ENCODE results near the gene JAZF1. TPM values are rescaled to one million over a fixed set of nuclear protein-coding genes. Genes with fewer than 3 reads are reported as not detected.

JAZF1 gene
- total RNA-seq, 1 experiment from 2014 or later: 9.1 TPM

GRCh38 chr7:28081016-28081415 lies 99.6 kb downstream of the JAZF1 start:
- H4K20me1 ChIP-seq (ENCODE audit: control insufficient read depth, insufficient read depth, insufficient read length): no peaks in the 10 kb centered on the region
- H4K8ac ChIP-seq (replicated peaks; ENCODE audit: insufficient read length, low read depth, low read length): no peak overlapping the region
- no peak overlapping the region for H4K5ac ChIP-seq (ENCODE audit: insufficient read length, low read depth, low read length)
- DNase-seq: no peak
- no peak overlapping the region for H3K4me2 ChIP-seq (ENCODE audit: insufficient read depth, insufficient read length, low read length)
- Mint-ChIP-seq H3K36me3 (ENCODE audit: insufficient read depth in 1 of 3, low read depth in 3 of 3) (no peaks in the 10 kb centered on the region), H3K27me3 (ENCODE audit: low read depth) (no peaks in the 10 kb centered on the region; the same call in 1 of the 2 replicates), H3K27ac (0 out of 7 replicates have a peak overlapping the region, but pooled peaks of 1 of the 3 experiments have one; percentile 1), H3K9me3 (no peaks in the 10 kb centered on the region), H3K4me3 (no peak overlapping the region), H3K4me1 (peaks cover 5 to 6% of the 10 kb centered on the region in 2 experiments)
- H4K91ac ChIP-seq (ENCODE audit: insufficient read length, low read depth, low read length): no peak overlapping the region
- no peaks in the 10 kb centered on the region for H3K9me3 ChIP-seq (ENCODE audit: control insufficient read depth, low read depth, low read length)
- H3K14ac ChIP-seq (ENCODE audit: insufficient read depth, low read length): no peak overlapping the region
- no peak overlapping the region for H3K56ac ChIP-seq (ENCODE audit: insufficient read length, low read depth, low read length)
- WGBS (ENCODE audit: extremely low coverage, insufficient read length, low lambda C conversion rate): no CpG with 5 or more reads among the region's 5 CpGs
- H2BK20ac ChIP-seq (ENCODE audit: low read depth, low read length, poor library complexity, severe bottlenecking): no peak overlapping the region
- H3K79me1 ChIP-seq (ENCODE audit: insufficient read depth, low read depth, low read length, poor library complexity, severe bottlenecking): peaks cover 2% of the 10 kb centered on the region
- no peak overlapping the region for H2BK5ac ChIP-seq (ENCODE audit: insufficient read length, low read length)
- H2AK5ac ChIP-seq (ENCODE audit: insufficient read length, low read length): no peak overlapping the region
- no peak overlapping the region for H3T11ph ChIP-seq (ENCODE audit: low read length)
- no peak overlapping the region for H2AFZ ChIP-seq (ENCODE audit: low read length)
- TF ChIP-seq CTCF (conservative IDR thresholded peaks at IDR 0.05): no peak
- no peak overlapping the region for H3K9ac ChIP-seq (ENCODE audit: extremely low read depth, insufficient read length, low read length)
- H3K27ac ChIP-seq (ENCODE audit: insufficient read length, low read depth, low read length): no peak overlapping the region
- no peak overlapping the region for H3K18ac ChIP-seq (ENCODE audit: insufficient read length, low read depth, low read length)
- no peak overlapping the region for H3K4ac ChIP-seq (ENCODE audit: low read depth, low read length)
- H3K4me1 ChIP-seq (ENCODE audit: insufficient read depth, low read length): no peaks in the 10 kb centered on the region; the same call in 1 of the 2 replicates
- H3K23me2 ChIP-seq (ENCODE audit: insufficient read length, low read depth, low read length, poor library complexity, severe bottlenecking): no peaks in the 10 kb centered on the region
- no peaks in the 10 kb centered on the region; the same call in 1 of the 2 replicates for H3K79me2 ChIP-seq (ENCODE audit: insufficient read depth, low read length)
- no peak overlapping the region for H2BK120ac ChIP-seq (ENCODE audit: low read depth, low read length, poor library complexity, severe bottlenecking)
- H3K27me3 ChIP-seq (ENCODE audit: insufficient read depth, low read length): no peaks in the 10 kb centered on the region
- H3K23ac ChIP-seq (ENCODE audit: insufficient read length, low read depth, low read length): no peak overlapping the region
- H2BK15ac ChIP-seq (ENCODE audit: low read depth, low read length): no peak overlapping the region
- no peak overlapping the region for H2BK12ac ChIP-seq (ENCODE audit: insufficient read length, low read depth, low read length)
